Activated CD4-positive, alpha-beta T cell treated with anti-CD3 and anti-CD28 coated beads, Interleukin-2, amount 50 U/mL, for 4 hours (primary cell): Measurements from ENCODE around the gene LRFN2.
A peak's percentile ranks its signal among the peaks of the same experiment; 100 is the strongest.

Source experiments
- DNase-seq, 2 experiments: peaks; one replicate each; pipeline ENCODE4 v3.0.0-alpha.2; 2020

The LRFN2 gene

DNA sequence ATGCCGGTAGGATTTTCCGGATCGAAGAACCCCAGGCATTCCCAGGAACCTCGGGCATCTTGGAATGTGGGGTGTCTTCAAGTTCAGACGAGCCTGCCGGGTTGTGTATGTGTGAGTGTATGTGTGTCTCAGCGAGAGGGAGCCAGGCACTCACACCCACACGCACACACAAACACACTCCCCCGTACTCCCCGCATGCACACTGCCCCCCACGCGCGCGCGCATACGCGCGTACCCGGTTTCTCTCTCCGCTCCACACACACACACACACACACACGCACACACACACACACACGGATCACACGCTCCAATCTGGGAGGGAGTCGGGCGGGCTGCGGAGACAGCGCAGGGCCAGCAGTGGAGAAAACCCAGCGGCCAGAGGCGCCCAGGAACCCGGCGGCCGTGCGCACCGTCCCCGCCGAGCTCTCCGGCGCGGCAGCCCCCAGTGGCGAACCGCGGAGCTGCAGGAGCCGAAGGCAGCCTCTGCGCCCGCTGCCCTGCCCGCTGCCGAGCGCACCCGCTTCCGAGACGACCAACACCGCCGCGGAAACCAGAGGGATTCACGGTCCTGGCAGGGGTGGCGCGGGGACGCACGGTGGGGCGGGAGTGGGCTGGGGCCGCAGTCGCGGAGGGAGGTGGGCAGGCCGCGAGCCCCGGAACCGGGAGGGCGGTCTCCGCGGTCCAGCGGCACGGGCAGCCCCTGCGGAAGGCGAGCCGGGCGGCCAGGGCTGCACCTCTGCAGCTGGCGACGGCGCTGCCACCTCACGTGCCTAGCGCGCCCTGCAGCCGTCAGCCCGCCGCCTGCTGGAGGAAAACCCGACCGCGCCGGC is at the start of gene LRFN2:
Gene LRFN2 (minus strand): TSS at position 125 of the 830 bp plus-strand sequence.
- peak; percentile 53 to 58 for DNase-seq

DNA sequence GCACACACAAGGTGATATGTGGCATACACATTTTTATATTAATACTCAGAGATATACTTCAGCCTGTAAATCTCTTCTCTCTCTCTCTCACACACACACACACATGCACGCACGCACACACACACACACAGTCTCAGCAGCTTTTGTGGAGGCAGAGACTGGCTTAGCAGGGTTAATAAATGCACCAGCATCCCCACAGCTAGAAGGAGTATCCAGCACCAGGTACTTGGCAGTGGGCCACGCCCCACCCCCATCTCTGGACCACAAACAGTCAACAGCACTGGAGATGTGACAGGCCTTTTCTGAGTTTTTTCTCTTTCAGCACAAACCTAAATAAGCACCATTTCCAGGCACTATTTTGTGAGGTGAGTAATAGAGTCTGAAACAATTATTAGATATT is 47.3 kb upstream of the LRFN2 start:
- DNase-seq = no peak

DNA sequence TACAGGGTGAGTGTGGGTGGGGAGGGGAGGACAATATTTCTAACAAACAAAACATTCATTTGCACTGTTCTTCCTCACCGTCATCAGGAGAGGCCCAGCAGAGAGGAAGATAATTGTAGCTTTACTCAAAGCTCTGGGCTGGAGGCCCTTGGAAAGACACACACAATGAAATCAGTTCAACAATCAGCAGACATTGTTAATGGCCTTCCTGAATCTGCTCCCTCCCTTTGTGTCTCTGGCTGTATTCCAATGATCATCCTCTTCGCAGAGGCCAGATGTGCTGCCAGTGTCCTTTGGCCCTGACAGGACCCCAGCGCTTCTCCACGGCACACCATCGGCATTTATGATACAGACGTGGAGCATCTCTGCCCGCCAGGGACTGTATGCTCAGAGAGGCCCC is 44.6 kb upstream of the LRFN2 start:
- no peak for DNase-seq

DNA sequence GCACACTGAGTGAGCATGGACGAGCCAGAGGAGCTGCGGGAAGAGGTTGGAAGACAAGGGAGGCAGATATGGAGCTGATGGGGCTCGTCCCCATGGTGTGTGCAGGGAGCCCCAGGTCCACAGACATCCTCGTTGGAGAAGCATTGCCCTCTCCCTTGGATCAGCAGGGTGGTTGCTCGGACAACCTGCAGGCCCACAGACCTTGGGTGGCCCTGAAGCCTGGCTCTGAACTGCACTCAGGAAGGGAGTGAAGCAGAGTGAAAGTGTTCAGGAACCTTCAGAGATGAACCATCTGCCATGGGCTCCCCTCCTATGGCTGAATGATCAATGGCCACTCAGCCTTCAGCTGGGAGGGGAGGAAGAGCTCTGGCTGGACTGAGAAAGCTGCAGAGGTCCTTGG is 43.3 kb upstream of the LRFN2 start:
- no peak for DNase-seq

DNA sequence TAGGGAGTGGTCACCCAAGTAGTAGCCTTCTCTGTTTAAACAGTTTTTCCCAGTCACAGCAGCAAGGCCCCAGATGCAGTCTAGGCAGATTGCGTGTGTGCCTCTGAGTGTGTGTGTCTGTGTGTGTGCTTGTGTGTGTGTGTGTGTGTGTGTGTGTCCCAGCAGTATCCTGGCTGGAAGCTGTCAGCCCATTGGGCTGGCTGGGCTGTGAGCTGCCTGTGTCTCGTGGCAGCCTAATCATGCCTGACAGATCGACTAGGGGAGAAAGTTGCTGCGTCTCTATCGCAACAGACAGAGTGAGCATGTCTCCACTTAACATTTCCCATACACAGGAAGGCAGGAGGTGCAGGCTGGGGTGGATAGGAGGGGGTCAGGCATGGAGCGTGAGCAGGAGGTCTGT is 42.9 kb upstream of the LRFN2 start:
- DNase-seq = no peak

DNA sequence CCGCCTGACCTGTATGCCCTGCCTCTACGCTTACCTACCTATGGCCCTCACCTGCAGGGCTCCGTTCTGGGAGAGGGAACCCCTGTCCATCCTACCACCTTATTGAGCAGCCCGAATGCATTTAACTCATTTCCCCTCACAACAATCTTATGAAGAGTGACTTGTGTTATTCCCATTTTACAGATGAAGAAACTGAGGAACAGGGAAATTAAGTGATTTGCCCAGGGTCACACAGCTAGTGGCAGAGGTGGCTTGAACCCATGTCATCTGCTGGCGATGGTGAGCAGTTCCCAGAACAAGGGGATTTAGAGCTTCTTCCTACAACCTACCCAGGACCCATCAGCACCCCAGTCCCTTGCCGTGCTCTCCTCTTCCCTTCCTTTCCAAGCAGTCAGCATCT is 42.3 kb upstream of the LRFN2 start:
- DNase-seq = no peak

DNA sequence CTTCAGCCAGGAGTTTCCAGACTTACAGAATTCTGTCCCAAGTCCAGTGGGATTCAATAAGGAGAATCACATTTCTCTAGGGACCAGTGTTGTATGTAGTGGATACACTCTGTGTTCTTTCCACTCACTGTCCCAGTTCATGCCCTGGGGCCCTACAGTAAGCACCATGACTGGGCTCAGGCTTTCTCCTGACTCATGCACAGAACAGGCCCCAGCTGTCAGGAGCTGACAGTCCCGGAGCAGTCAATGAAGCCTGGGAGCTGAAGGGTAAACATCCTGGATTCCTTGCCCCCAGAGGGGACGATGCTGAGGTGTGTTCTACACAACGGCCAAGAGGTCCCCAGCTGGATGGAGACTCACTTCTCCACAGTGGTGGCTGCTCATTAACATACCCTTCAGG is 40.2 kb upstream of the LRFN2 start:
- no peak for DNase-seq

DNA sequence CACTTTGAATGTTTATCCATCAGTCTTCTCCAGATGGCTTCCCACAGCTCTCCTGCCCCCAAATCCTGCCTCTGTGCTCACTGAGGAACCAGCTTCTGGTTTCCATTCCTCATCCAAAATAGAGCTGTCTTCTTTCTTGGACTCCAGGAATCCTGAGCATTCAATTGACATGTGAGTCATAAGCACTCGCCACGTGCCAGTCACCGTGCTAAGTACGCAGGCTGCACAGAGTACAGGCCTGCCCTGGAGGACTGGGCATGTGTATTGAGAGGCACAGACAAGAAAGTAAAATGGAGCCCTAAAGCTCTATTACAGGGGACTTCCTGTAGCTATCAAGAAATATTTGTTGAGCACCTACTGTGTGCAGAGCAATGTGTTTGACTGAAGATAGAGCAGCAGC is 39.7 kb upstream of the LRFN2 start:
- DNase-seq = no peak

DNA sequence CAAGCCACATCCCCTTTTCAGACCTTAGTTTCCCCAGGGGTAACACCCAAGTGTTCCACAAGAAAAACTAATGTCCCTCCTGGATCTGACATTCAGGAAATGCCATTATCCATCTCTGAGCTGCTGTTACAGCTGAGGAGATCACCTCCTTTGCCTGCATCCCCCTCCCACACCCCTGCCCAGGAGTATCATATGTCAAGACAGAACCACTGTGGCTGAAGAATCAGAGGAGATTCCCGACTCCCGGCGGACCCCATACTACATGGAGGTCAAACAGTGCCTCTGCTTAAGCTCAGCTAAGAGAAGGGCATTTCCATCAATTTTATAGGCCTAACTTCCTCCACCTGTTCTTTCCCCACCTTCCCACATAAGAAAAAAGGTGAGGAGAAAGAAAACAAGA is 36.8 kb upstream of the LRFN2 start:
- no peak for DNase-seq

DNA sequence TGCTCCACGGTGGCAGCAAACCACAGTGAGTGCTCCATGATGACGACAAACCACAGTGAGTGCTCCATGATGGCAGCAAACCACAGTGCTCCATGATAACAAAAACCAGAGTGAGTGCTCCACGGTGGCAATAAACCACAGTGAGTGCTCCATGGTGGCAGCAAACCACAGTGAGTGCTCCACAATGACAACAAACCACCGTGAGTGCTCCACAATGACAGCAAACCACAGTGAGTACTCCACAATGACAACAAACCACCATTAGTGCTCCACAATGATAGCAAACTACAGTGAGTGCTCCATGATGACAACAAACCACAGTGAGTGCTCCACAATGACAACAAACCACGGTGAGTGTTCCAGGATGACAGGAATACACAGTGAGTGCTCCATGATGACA is 36.0 kb upstream of the LRFN2 start:
- DNase-seq = no peak

DNA sequence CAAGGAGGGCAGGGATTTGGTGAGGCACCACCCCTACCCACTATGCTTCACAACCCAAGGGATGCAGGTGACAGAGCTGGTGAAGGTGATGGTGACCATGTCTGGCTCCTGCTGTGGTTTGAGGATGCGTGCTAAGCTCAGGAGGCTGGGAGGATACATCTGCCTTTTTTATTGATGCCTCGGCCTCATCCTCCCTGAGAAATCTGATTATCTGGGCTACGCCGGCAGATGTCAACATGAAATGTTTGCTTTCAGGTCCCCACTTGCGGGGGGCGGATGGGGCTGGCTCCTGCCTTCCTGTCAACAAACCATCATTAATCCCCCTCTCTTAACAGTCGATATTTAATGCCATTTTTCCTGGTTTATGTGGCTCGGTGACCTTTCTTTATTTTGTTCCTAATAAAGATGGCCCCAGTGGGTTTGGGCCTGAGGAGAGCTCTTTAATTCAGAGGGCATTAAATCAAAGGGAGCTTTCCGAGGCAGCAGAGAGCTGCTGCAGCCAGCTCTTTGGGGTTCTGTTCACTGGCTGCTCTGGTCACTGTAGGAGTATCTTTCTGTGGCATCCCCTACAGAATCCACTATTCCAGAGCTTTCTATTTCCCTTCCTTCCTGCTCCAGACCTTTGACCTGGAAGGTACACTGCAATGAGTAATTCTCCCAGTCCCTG is 33.5 kb upstream of the LRFN2 start:
- DNase-seq = no peak

DNA sequence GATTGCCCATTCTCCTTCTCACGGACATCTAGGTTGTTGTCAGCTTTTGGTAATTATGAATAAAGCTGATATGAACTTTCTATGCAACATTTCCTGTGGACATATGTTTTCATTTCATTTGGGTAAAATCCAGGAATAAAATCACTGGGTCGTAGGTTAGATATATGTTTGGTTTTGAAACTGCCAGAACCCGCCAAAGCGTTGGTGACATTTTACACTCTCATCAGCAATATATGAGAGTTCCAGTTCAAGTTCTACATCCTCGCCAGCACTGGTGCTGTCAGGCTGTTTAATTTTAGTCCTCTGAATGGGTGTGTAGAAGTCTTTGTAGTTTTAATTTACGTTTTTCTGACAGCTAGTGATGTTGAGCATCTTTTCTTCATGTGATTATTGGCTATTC is 27.5 kb upstream of the LRFN2 start:
- DNase-seq = no peak

DNA sequence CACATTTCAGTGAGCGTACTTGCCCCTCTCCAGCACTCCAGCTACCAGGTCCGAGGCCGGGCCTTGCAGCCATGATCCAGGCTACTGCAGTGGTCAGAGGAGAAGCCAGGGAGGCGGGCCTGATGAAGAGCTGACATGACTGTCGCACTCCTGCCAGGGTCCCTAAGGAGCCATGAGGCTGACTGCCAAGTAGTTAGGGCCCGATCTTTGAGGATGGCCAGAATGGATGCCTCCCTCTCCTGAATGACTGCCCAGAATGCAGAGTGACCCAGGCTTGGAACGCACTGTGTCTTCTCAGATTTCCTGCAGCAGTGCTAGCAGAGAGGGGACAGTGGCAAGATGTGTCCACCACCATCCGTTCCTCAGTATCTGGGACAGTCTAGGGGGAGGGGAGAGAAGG is 24.7 kb upstream of the LRFN2 start:
- DNase-seq = no peak

DNA sequence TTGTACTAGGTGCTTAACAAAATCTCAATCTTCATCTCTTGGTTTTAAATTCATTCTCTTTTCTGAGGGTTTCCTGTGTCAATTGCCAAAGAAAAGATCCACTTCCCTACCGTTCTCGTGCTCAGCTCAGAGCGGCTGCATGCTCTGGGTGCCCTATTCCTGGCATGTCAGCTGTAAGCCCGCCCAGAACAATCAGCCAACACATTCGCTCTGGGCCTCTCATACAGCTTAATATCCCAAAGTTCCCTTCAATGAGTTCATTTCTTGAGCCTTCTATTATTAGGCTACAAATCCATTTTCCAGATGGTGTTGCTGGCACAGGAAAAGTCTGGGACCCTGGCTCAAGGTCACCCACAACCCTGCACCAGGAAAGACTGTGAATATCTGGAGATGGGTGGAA is 24.3 kb upstream of the LRFN2 start:
- DNase-seq = no peak

DNA sequence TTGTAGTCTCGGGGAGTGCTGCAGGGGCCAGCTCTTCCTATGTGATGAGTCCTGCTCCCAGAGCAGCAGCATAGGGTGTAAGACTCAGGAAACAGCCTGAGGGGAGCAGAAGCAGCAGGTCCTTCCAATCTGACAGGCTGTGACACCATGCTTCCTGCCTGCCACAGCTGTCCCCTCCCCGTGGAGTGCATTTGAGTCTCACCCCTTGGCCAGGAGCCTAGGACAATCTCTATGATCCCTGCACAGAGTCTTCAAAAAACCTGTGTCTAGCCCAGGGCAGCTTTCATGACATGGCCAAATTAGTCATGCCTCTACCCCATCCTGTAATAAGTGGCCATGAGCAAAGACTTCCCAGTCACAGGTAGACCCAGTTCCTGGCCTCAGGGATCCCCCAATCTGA is 23.1 kb upstream of the LRFN2 start:
- DNase-seq = no peak

DNA sequence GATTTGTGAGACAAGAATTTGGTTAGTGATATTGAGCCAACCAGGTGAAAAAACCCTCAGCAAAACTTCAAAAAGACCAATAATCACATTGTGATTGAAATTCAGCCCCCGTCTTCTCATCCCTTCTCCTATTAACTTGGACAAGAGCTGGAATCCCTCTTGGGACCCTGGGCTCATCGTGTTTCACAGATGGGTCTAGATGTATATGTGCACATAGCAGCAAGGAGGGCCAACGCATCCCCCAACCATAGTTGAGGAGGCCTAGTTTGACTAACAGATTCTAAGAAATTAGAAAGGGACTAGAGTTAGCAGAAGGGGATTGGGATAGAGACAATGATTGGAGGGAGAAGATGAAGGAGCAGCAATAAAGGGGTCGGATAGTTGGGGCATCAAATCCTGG is 19.8 kb upstream of the LRFN2 start:
- DNase-seq = no peak

DNA sequence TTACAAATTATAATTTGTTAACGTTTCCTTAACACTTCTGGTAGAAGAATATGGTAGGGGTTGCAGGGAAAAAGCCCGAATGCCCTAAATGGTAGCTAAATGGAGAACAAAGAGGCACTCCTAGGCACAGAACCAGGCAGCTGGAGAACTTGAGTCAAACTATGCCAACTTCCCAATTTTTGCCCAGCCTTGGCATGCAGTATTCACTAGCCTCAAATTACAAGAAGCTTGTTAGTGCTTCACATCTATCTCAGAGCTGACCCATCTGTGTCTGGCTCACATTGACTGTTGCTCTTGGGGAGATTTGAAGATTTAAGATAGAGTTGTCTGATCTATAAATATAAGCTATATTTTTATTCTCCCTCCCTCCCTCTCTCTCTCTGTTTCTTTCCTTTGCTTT is 19.4 kb upstream of the LRFN2 start:
- no peak for DNase-seq

DNA sequence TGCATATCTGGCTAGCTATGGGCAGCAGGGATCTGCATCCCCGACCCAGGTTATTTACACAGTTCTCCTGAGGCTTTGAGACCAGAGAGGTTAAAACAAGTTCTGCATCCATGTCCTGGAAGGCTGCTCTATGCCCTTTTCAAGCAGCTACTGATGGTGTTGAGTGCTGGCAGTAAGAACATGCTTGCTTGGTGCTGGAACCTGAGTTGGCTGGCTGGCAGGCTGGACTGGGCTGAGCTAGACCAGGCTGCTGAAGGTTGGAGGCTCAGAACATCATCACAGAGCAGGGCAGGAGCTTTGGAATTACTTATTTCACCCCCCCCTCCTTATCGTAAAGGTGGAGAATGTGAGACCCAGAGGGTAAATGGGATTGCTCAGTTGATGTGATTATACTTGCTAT is 16.9 kb upstream of the LRFN2 start:
- no peak for DNase-seq

DNA sequence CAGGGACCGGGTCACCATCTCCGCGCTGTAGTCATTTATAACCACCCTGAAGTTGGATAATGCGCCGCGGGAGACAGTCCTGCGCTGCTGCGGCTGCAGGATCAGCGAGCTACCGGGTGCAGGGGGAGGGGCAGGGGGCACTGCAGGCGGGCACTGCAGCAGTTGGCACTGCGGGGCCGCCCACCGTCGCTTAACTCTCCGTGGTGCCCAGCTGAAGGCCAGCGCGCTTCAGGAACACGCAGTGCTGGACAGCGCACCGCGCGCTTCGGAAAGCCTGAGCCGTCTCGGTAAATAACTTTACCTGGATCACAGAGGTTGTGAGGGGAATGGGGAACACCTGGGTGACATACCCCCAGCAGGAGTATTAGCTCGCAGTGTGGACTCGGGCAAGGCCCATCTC is 12.4 kb upstream of the LRFN2 start:
- DNase-seq = no peak

DNA sequence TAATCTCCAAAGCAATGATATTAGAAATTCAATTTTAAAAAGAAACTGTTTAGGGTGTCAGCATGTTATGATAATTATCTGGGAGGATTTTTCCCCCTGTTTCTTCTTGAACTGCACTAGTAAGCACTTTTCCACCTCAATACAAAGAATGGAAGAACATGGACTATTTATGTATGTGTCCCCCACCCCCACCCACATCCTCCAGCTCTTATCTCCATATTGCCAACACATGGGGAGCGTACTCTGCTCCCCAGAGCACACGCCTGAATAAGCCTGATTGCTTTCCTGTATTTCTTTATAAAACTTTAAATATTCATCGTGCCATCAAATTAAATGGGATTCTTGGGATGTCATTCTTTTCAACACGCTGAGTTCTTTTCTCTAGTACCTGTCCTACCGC is 11.4 kb upstream of the LRFN2 start:
- no peak for DNase-seq

DNA sequence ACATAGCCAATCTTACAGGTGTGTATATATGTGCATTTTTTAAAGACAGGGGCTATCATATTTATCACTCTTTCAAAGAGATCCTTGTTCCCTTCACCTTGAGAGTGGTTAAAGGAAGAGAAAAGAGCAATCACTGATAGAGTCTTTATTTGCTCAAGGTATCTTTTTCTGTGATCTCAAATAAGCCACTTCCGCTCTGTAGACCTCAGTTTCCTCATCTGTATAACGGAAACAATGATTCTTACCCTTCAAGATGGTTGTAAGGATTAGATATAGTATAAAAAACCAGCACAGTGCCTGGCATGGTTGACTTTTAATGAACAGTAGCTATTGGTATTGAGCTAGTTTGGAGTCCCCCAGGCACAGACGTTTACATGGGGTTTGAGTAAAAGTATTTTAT is 10.1 kb upstream of the LRFN2 start:
- DNase-seq = no peak

DNA sequence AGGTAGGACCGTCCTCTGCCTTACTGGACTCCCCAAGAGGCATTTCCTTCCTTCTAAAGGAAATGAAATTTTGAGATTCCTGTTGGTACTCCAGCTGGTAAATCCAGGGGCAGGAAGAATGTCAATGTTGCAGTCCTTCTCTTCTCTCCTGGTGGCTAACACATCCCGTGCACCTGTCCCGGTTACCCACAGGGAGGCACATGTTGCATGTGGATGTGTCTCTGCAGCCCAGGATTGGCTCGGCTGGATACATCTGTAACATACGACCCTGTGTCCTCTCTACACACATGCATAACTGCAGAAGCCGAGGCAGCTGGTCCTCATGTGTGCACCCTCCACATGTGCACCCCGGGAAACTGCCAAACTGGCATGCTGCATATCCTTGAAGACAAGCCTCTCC is 1.3 kb upstream of the LRFN2 start:
- no peak for DNase-seq

DNA sequence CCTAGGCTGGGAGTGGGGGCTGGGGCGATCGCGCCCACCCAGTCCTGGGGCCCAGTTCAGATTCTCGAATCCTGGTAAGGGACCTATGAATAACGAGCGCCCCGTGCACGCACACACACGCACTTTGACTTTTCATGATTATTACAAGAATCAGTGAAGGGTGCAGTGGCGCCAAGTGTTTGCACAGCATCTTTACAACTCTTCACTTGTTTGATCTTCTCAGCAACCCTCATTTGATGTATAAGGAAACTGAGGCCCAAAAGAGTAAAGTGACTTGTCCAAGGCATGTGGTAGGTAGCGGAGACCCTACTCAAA is 863 bp upstream of the LRFN2 start:
- DNase-seq = no peak

DNA sequence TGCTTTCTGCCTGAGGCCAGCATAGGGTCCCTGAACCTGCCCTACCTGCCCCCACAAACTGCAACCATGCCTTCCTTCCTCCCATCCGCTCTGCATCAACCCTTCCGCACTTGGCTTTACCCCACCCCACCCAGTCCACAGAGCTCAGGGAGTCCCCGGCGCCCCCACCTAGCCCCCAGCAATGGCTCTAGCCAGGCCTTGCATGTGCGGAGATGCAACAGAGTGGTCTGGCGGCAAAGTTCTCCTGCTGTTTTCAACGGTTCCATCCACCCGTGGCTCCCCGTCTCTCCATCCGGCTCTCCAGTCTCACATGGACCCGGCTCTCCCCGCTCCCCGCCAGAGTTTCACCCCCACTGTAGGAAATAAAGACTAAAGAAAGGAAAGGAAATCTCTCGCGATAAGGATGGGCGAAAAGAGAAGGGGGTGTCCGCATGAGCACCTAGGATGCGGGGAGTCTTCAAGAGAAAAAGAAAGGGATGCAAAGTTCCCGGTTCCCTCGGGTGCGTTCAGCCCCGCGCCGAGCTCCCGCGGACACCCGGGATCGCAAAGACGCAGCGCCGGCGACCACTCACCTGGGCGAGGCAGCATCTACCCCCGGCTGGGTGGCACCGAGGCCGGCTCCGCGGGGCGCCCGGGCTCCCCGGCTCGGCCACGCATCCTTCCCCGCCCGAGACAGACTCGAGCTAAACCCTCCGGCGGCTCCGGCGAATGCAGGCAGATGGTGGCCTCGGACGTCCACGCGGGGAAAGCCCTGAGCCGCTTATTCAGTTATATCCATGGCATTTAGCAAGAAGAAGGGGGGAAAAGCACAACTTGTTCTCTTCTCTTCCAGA is 579 bp downstream of the LRFN2 start:
- DNase-seq = no peak
